ENCODE data around the gene ARCN1. TPM values are rescaled to one million over a fixed set of nuclear protein-coding genes. Genes with fewer than 3 reads are reported as not detected.
"Not testable (repeated sequence)": the region's sequence is repeated elsewhere in the genome, so short reads cannot be mapped to it uniquely, and the experiment has no call there.

The ARCN1 gene
- total and polyA plus RNA-seq, 2 donors from 2014 or later: 64.7 to 107 TPM

DNA sequence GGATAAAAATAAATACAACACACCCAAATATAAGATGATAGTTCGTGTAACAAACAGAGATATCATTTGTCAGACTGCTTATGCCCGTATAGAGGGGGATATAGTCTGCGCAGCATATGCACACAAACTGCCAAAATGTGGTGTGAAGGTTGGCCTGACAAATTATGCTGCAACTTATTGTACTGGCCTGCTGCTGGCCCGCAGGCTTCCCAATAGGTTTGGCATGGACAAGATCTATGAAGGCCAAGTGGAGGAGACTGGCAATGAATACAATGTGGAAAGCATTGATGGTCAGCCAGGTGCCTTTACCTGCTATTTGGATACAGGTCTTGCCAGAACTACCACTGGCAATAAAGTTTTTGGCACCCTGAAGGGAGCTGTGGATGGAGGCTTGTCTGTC lies 11.4 kb upstream of the ARCN1 start:
- no peak for DNase-seq

DNA sequence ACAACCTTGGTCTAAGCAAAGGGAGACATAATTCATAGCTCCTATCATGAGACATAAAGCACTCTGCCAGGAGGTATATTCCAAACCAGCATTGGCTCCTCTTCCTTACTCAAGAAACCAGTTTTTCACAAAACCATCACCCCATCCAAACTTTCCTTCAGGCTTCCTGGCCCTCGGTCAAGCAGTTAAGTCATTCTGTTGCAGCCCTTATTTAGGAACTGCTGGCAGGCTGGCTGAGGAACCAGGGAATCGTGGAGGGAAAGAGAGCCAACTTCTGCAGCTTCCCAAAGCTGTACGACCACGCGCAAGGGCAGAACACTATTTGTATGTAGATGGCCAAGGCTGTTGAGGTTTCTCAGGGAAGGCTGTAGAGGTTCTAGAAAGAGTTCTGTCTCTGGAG lies 7.2 kb upstream of the ARCN1 start:
- peak overlapping the region; percentile 8 to 35 (median 12) for H3K4me3 ChIP-seq (ENCODE audit: low read length in 3 of 3)
- DNase-seq: peak in 1 of 5 donors; percentile 12

More for the DNA sequence above, 11.4 kb upstream of the ARCN1 start:
- no peaks in the 10 kb centered on the region for H3K9me3 ChIP-seq (ENCODE audit: control insufficient read depth in 2 of 3, insufficient read depth in 1 of 3, low read length in 3 of 3)
- H3K36me3 ChIP-seq (ENCODE audit: control insufficient read depth in 2 of 3, insufficient read depth in 3 of 3, low read length in 3 of 3): peaks cover 0 to 17% (median 6%) of the 10 kb centered on the region in 3 donors
- H3K9ac ChIP-seq (ENCODE audit: low read length in 3 of 3): no peak overlapping the region
- peaks cover 0 to 3% (median 0%) of the 10 kb centered on the region in 3 donors for H3K4me1 ChIP-seq (ENCODE audit: control insufficient read depth in 2 of 3, insufficient read depth in 2 of 3, low read depth in 1 of 3, low read length in 3 of 3)
- TF ChIP-seq CTCF (IDR thresholded peaks at IDR 0.05; ENCODE audit: borderline replicate concordance, extremely low read depth, insufficient read depth): no peak
- no peak overlapping the region for H3K27ac ChIP-seq (ENCODE audit: low read depth in 2 of 2, low read length in 2 of 2)
- H3K27me3 ChIP-seq (ENCODE audit: control insufficient read depth, insufficient read depth, low read length): no peaks in the 10 kb centered on the region
- intact Hi-C loops (cut with DNase I): no loop called here
- no peak for FAIRE-seq
- no peak overlapping the region for H3K4me3 ChIP-seq (ENCODE audit: low read length in 3 of 3)

GRCh38 chr11:118569670-118570069 lies 2.5 kb upstream of the ARCN1 start:
- Histone ChIP-seq H3K4me3 (ENCODE audit: low read length in 3 of 3) (no peak overlapping the region), H3K36me3 (ENCODE audit: control insufficient read depth in 2 of 3, insufficient read depth in 3 of 3, low read length in 3 of 3) (no peaks in the 10 kb centered on the region), H3K27me3 (ENCODE audit: control insufficient read depth, insufficient read depth, low read length) (no peaks in the 10 kb centered on the region), H3K27ac (ENCODE audit: low read depth in 2 of 2, low read length in 2 of 2) (no peak overlapping the region), H3K9ac (ENCODE audit: low read length in 3 of 3) (no peak overlapping the region), H3K4me1 (ENCODE audit: control insufficient read depth in 2 of 3, insufficient read depth in 2 of 3, low read depth in 1 of 3, low read length in 3 of 3) (peaks cover 0 to 9% (median 5%) of the 10 kb centered on the region in 3 donors), H3K9me3 (ENCODE audit: control insufficient read depth in 2 of 3, insufficient read depth in 1 of 3, low read length in 3 of 3) (no peaks in the 10 kb centered on the region)
- intact Hi-C loops (cut with DNase I): no loop called here
- no peak for DNase-seq
- TF ChIP-seq CTCF (IDR thresholded peaks at IDR 0.05; ENCODE audit: borderline replicate concordance, extremely low read depth, insufficient read depth): no peak
- no peak for FAIRE-seq

More for the DNA sequence above, 7.2 kb upstream of the ARCN1 start:
- Histone ChIP-seq H3K4me1 (ENCODE audit: control insufficient read depth in 2 of 3, insufficient read depth in 2 of 3, low read depth in 1 of 3, low read length in 3 of 3) (peaks cover 0 to 3% (median 0%) of the 10 kb centered on the region in 3 donors), H3K9me3 (ENCODE audit: control insufficient read depth in 2 of 3, insufficient read depth in 1 of 3, low read length in 3 of 3) (no peaks in the 10 kb centered on the region), H3K9ac (ENCODE audit: low read length in 3 of 3) (peak overlapping the region in 1 of 3 donors; percentile 1), H3K27ac (ENCODE audit: low read depth in 2 of 2, low read length in 2 of 2) (no peak overlapping the region), H3K27me3 (ENCODE audit: control insufficient read depth, insufficient read depth, low read length) (no peaks in the 10 kb centered on the region), H3K36me3 (ENCODE audit: control insufficient read depth in 2 of 3, insufficient read depth in 3 of 3, low read length in 3 of 3) (no peaks in the 10 kb centered on the region)
- no peak for TF ChIP-seq CTCF (IDR thresholded peaks at IDR 0.05; ENCODE audit: borderline replicate concordance, extremely low read depth, insufficient read depth)
- no peak for FAIRE-seq
- intact Hi-C loops (cut with DNase I): no loop called here

GRCh38 chr11:118570787-118571186 lies 1.4 kb upstream of the ARCN1 start:
- intact Hi-C loops (cut with DNase I): no loop called here
- H3K9ac ChIP-seq (ENCODE audit: low read length in 3 of 3): no peak overlapping the region
- no peak for DNase-seq
- H3K27me3 ChIP-seq (ENCODE audit: control insufficient read depth, insufficient read depth, low read length): no peaks in the 10 kb centered on the region
- peaks cover 0 to 12% (median 2%) of the 10 kb centered on the region in 3 donors for H3K4me1 ChIP-seq (ENCODE audit: control insufficient read depth in 2 of 3, insufficient read depth in 2 of 3, low read depth in 1 of 3, low read length in 3 of 3)
- H3K4me3 ChIP-seq (ENCODE audit: low read length in 3 of 3): no peak overlapping the region
- H3K9me3 ChIP-seq (ENCODE audit: control insufficient read depth in 2 of 3, insufficient read depth in 1 of 3, low read length in 3 of 3): no peaks in the 10 kb centered on the region
- TF ChIP-seq CTCF (IDR thresholded peaks at IDR 0.05; ENCODE audit: borderline replicate concordance, extremely low read depth, insufficient read depth): no peak
- no peak overlapping the region for H3K27ac ChIP-seq (ENCODE audit: low read depth in 2 of 2, low read length in 2 of 2)
- no peaks in the 10 kb centered on the region for H3K36me3 ChIP-seq (ENCODE audit: control insufficient read depth in 2 of 3, insufficient read depth in 3 of 3, low read length in 3 of 3)
- no peak for FAIRE-seq

GRCh38 chr11:118571701-118572060 lies 528 bp upstream of the ARCN1 start:
- Histone ChIP-seq H3K4me3 (ENCODE audit: low read length in 3 of 3) (peak overlapping the region; percentile 61 to 81 (median 65)), H3K27ac (ENCODE audit: low read depth in 2 of 2, low read length in 2 of 2) (peak overlapping the region; percentile 96 to 98), H3K9ac (ENCODE audit: low read length in 3 of 3) (peak overlapping the region; percentile 20 to 61 (median 46)), H3K4me1 (ENCODE audit: control insufficient read depth in 2 of 3, insufficient read depth in 2 of 3, low read depth in 1 of 3, low read length in 3 of 3) (peaks cover 0 to 16% (median 4%) of the 10 kb centered on the region in 3 donors)
- intact Hi-C loops (cut with DNase I); FAIRE-seq; H3K27me3 ChIP-seq (ENCODE audit: control insufficient read depth, insufficient read depth, low read length); H3K36me3 ChIP-seq (ENCODE audit: control insufficient read depth in 2 of 3, insufficient read depth in 3 of 3, low read length in 3 of 3); H3K9me3 ChIP-seq (ENCODE audit: control insufficient read depth in 2 of 3, insufficient read depth in 1 of 3, low read length in 3 of 3): not testable (repeated sequence)
- peak in 4 of 5 donors; percentile 14 to 44 (median 24) for DNase-seq
